Lower leg skin (tissue), 4 donors: ENCODE results near the gene RPL37A. TPM values are rescaled to one million over a fixed set of nuclear protein-coding genes. Genes with fewer than 3 reads are reported as not detected.

Experiments
- DNase-seq, 2 donors: peaks; one replicate each; pipeline ENCODE4 v3.0.0-alpha.2; 2019; ENCODE audit warnings: low spot score in 2 of 2
- H3K4me3 ChIP-seq: fragments of 200-600 bp; sonication (generic); 2 replicates; pipeline ENCODE4 v1.5.1; 2017; ENCODE audit warnings: mild to moderate bottlenecking, low read depth; ENCODE audit not compliant: poor library complexity, severe bottlenecking
- POLR2A ChIP-seq, 2 donors: fragments of 450-650 bp; IDR thresholded peaks; one replicate each; pipeline ENCODE4 v1.6.1; 2016 to 2017; ENCODE audit warnings: antibody characterized with exemption in 2 of 2, mild to moderate bottlenecking in 1 of 2, moderate library complexity in 1 of 2
- WGBS, 2 donors: methylation state at CpG; one replicate each; pipeline ENCODE4 v1.1.5; 2018; 5-methylcytosine and 5-hydroxymethylcytosine counted together
- intact Hi-C: fragments of 100-400 bp; cut with DNase I; formaldehyde crosslinking; loops from one replicate; pipeline ENCODE4 v1.15.0; 2023; ENCODE audit warnings: low total_unique reads
- total RNA-seq, 4 donors: library from RNA; depleted of rRNA; stranded (reverse); fragments of >200 nt; gene quantifications; one replicate each; pipeline ENCODE4 v1.1.0, GENCODE V29; 2016
- TF ChIP-seq, protein P1 (sequence below), 3 donors: fragments of 450-650 bp; IDR thresholded peaks; one replicate each; pipeline ENCODE4 v1.5.1; 2016; ENCODE audit warnings: antibody characterized with exemption in 3 of 3, mild to moderate bottlenecking in 3 of 3, moderate library complexity in 2 of 3

RPL37A gene
- total RNA-seq, 4 donors from 2014 or later, result 1,765 to 2,628 (median 2,029) TPM

DNA sequence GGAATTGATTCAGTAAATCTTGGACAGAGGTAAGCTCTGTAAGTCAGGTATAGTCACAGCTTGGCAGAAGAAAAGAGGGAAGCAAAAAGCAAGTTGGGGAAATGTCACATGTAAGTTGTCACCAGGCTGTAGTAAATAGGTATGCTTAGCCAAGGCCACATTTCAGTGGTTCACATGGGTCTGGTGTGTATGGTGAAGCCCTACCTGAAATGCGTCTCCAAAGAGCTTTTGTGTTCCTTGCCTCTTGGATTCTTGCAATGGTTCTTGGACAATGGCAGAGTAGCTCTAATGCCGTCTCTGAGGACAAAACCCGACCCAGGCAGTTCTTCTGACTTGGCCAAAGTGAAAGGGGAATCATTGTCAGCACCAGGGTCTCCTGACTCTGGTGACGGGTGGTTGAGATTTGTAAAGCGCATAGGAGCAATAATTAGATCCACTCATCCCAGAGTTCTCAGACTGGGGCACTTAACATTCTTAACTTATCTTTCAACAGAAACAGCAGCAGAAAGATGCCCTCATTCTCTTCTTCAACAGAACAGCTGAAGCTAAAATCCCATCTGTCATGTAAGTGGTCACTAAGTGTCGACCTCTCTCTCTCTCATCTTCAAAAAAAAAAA is 34.4 kb upstream of the RPL37A start:
- no peak overlapping the region for H3K4me3 ChIP-seq
- intact Hi-C loops, result no loop called here
- WGBS, 2 donors, result 89 to 94% methylated on average over 6 of the region's 6 CpGs
- no peak for TF ChIP-seq POLR2A (IDR thresholded peaks at IDR 0.05)
- TF ChIP-seq, protein P1, sequence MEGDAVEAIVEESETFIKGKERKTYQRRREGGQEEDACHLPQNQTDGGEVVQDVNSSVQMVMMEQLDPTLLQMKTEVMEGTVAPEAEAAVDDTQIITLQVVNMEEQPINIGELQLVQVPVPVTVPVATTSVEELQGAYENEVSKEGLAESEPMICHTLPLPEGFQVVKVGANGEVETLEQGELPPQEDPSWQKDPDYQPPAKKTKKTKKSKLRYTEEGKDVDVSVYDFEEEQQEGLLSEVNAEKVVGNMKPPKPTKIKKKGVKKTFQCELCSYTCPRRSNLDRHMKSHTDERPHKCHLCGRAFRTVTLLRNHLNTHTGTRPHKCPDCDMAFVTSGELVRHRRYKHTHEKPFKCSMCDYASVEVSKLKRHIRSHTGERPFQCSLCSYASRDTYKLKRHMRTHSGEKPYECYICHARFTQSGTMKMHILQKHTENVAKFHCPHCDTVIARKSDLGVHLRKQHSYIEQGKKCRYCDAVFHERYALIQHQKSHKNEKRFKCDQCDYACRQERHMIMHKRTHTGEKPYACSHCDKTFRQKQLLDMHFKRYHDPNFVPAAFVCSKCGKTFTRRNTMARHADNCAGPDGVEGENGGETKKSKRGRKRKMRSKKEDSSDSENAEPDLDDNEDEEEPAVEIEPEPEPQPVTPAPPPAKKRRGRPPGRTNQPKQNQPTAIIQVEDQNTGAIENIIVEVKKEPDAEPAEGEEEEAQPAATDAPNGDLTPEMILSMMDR (IDR thresholded peaks at IDR 0.05), result no peak
- no peak for DNase-seq

DNA sequence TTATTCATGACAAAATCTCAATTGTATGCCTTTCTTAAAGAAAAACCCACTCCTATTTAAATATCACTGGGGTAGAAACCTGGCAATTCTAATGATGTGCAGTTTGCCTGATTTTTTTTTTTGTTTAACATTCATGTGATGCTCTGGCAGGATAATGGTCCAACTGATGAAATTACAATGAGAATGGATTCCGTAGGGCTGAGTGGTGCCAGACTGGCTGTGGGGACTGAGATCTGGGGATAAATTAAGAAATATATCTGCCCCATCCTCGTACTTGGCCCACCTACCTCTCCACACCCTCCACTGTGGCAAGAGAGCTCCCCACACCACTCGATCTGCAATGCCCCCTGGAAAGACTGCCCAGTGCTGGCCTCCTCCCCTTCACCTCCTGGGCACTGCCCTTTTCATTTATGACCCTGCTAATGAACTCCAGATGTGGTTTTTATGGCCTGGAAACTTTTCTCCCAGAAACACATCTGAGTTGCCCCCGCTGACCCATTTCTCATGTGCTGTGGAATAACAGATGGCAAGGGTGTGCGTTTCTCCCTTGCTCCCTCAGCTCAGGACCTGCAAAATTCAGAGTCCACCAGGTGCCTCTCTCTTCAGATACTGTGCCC is 33.0 kb upstream of the RPL37A start:
- 72 to 76% methylated on average over 5 of the region's 5 CpGs for WGBS, 2 donors
- no peak overlapping the region for H3K4me3 ChIP-seq
- intact Hi-C loops, result no loop called here
- DNase-seq, result no peak
- TF ChIP-seq, protein P1 (IDR thresholded peaks at IDR 0.05), result no peak
- TF ChIP-seq POLR2A (IDR thresholded peaks at IDR 0.05), result no peak

DNA sequence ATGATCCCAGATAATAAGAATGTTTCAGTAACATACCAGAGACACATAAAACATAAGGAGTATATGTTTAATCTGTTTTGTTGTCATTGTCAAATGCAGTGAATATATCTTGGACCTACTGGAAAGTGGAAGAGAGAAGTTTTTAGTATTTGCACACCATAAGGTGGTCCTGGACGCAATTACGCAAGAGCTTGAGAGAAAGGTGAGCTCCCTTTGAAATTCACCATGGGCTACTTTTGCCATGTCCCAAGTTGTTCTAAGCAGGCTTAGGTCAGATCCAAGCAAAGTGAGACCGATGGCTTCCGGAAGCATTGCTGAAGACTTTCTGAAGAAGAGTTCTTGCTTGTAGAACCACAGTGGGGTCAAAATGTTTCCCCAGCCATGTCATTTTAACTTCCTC is 30.8 kb upstream of the RPL37A start:
- intact Hi-C loops, result no loop called here
- no peak for DNase-seq
- 84 to 96% methylated on average over 4 of the region's 4 CpGs for WGBS, 2 donors
- H3K4me3 ChIP-seq, result no peak overlapping the region
- TF ChIP-seq, protein P1 (IDR thresholded peaks at IDR 0.05), result no peak
- TF ChIP-seq POLR2A (IDR thresholded peaks at IDR 0.05), result no peak

DNA sequence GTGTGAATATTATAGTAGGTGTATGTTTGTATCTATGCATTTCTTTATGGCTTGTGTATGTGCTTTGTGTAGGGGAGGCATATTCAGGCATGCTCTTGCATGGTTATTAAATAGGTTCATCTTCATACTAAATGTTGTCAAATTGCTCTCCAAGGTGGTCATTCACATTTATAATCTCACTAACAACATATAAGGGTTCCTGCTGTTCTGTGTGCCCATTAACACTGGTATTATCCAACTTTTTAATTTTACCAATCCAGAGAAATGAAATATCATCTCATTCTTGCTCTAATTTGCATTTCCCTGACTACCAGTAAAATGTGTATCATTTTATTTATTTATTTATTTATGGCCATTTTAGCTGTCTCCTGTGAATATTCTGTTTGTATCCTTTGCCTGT is 29.0 kb upstream of the RPL37A start:
- no peak for DNase-seq
- TF ChIP-seq, protein P1 (IDR thresholded peaks at IDR 0.05), result no peak
- TF ChIP-seq POLR2A (IDR thresholded peaks at IDR 0.05), result no peak
- H3K4me3 ChIP-seq, result no peak overlapping the region
- intact Hi-C loops, result no loop called here

- H3K4me3 ChIP-seq, result no peak overlapping the region
- 94% methylated on average over 3 of the region's 3 CpGs for WGBS, 2 donors
- intact Hi-C loops, result no loop called here
- TF ChIP-seq, protein P1 (IDR thresholded peaks at IDR 0.05), result no peak
- TF ChIP-seq POLR2A (IDR thresholded peaks at IDR 0.05), result no peak
- DNase-seq, result no peak
Measured at GRCh38 chr2:216473187-216473586, 25.5 kb upstream of the RPL37A start.
